Choroid plexus epithelial cell (primary cell): ENCODE data around the gene FHAD1.

Experiments used
- DNase-seq: peaks from one replicate; pipeline ENCODE4 v3.0.0-alpha.2; 2010; ENCODE audit warnings: low read depth
- H3K4me3 ChIP-seq: 2 replicates; pipeline ENCODE4 v1.5.1; 2011; ENCODE audit warnings: low read depth, mild to moderate bottlenecking, control low read depth, low read length, moderate library complexity
- CTCF ChIP-seq: conservative IDR thresholded peaks from 2 replicates; pipeline ENCODE4 v1.5.1; 2011; ENCODE audit warnings: low read depth, mild to moderate bottlenecking, control low read depth, inconsistent platforms, low read length, moderate library complexity

The FHAD1 gene

DNA sequence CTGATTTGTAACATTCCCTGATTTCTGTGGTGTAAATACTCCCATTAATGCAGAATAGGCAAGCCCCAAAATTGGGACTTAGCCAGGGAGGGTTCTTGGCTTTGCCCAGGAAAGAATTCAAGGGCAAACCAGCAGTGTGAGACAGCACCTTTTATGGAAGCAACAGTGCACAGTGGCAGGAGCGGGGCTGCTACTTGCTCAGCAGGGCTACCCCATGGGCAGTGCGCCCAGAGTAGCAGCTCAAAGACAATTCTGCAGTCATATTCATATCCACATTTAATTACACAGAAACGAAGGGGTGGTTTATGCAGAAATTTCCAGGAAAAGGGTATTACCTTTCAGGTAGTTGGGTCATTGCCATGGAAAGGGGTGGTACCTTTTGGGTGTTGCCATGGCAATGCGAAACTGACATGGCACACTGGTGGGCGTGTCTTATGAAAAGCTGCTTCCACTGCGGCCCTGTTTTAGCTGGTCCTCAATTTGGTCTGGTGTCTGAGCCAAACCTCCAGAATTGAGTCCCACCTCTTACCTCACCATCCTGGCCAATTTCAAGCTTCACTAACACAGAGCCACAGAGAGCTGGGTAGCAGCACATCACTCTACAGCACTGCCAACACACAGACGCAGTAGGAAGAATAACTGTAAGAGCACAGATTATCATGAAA lies 35.9 kb downstream of the FHAD1 start:
- H3K4me3 ChIP-seq = no peak overlapping the region
- no peak for TF ChIP-seq CTCF
- no peak for DNase-seq

DNA sequence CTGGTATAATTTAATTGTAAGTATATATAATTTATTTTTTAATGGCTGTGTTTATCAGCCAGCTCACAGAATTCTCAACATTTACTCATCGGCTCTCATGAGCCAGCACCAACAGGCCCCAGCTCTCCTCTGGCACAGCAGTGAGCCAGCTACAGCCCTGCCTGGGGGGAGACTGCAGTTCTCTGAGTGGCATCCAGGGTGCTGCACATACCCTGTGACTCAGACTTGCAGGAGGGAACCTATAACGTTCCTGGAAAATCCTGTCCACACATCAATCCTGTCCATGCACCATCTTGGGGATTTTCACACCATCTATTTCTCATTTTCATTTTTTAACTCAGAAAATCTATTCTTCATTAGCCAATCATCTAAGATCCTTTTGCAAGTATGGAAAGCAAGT lies 36.5 kb downstream of the FHAD1 start:
- TF ChIP-seq CTCF = peak; percentile 24
- DNase-seq = no peak
- H3K4me3 ChIP-seq = no peak overlapping the region

GRCh38 chr1:15286452-15286851 lies 39.4 kb downstream of the FHAD1 start:
- H3K4me3 ChIP-seq = no peak overlapping the region
- TF ChIP-seq CTCF = no peak
- no peak for DNase-seq

DNA sequence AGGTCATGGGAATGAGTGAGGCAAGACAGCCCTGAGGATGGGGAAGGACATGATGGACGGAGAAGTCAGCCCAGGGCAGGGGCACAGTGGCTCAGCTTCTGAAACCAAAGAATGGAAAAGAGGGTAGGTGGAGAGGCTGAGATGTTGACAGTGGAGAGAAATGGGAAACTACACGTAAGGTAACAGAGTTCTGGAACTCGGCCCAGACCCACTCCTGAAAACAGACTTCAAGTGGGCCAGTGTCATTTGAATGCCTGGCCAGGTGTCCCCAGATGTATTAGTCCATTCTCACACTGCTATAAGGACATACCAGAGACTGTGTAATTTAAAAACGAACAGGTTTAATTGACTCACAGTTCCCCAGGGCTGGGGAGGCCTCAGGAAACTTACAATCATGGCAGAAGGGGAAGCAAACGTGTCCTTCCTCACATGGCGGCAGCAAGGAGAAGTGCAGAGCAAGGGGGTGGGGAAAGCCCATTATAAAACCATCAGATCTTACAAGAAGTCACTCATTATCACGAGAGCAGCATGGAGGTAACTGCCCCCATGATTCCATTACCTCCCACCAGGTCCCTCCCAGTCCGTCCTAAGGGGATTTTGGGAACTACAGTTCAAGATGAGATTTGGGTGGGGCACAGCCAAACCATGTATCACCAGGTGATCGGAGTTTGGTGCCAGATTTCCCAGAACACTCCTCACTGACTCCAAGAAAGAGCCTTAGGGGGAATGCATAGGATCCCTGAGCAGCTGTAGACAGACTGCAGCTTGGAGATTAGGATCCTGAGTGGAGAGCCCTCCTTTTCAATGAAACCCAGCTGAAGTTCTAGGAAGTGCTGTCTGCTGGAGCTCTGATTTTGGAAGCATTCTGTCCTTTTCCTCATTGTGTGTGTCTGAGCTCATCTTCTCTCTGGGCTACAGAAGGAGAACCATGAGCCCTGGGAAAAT lies 40.3 kb downstream of the FHAD1 start:
- TF ChIP-seq CTCF = no peak
- no peak overlapping the region for H3K4me3 ChIP-seq
- DNase-seq = no peak

DNA sequence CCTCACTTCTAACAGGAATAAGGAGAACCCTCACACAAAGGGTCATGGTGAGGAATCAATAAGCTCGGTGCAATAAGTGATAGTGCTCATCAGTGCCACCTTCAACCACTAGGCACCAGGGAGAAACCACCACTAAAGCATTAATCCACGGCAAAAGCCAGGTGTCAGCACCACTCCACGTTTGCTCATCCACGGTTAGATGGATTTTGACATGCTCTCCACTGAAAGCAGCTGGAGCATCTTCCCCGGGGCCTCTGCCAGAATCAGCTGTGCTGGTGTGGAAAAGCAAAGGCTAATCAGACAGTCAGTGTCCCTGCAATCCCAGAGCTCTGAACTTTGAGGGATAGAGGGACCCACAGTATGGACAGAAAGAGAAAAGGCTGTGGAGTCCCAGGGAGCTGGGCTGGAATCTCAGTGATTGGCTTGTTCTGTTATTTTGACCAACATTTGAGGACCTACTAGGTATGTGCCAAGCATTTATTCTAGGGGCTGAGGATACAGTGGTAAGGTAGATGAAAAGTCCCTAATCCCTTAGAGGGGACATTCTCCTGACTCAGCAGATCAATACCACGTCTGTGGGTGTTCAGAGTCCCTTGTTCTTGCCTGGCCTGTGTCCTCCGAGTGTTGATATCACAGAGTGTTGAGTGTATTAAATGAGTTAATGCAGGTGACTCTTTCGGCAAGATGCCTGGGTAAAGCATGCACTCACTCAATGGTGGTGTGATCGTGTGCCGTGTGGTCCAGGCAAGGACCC lies 41.3 kb downstream of the FHAD1 start:
- peak; percentile 31 for TF ChIP-seq CTCF
- no peak overlapping the region for H3K4me3 ChIP-seq
- peak; percentile 24 for DNase-seq

GRCh38 chr1:15289251-15289651 lies 42.2 kb downstream of the FHAD1 start:
- TF ChIP-seq CTCF = no peak
- H3K4me3 ChIP-seq = no peak overlapping the region
- no peak for DNase-seq
